OCI-LY1 (cell line): ENCODE results near the gene LRRTM3.

ENCODE experiments used
- H2AFZ ChIP-seq: fragments of 200-600 bp; sonication (generic), shearing (Covaris generic); 2 replicates; pipeline ENCODE4 v1.6.0; 2014; ENCODE audit warnings: antibody characterized with exemption, mild to moderate bottlenecking, low read length
- H3F3A ChIP-seq: fragments of 200-600 bp; sonication (generic), shearing (Covaris generic); 2 replicates; pipeline ENCODE4 v1.6.0; 2014; ENCODE audit warnings: mild to moderate bottlenecking, antibody characterized with exemption, low read length, moderate library complexity; ENCODE audit not compliant: insufficient read depth
- H3K27ac ChIP-seq: fragments of 200-600 bp; sonication (generic); 2 replicates; pipeline ENCODE4 v1.5.1; 2014; ENCODE audit warnings: low read length, mixed run types, mild to moderate bottlenecking, low read depth; ENCODE audit not compliant: poor library complexity, severe bottlenecking
- H3K27me3 ChIP-seq: fragments of 200-600 bp; sonication (generic); 2 replicates; pipeline ENCODE4 v1.6.0; 2014; ENCODE audit warnings: antibody characterized with exemption, mild to moderate bottlenecking, low read length, moderate library complexity; ENCODE audit not compliant: insufficient read depth
- H3K36me3 ChIP-seq: fragments of 200-600 bp; sonication (generic); 2 replicates; pipeline ENCODE4 v1.6.1; 2014; ENCODE audit warnings: mild to moderate bottlenecking, antibody characterized with exemption, low read length, moderate library complexity, mixed read lengths; ENCODE audit not compliant: insufficient read depth
- H3K4me1 ChIP-seq: fragments of 200-600 bp; sonication (generic); 2 replicates; pipeline ENCODE4 v1.5.1; 2014; ENCODE audit warnings: mild to moderate bottlenecking, low read length, moderate library complexity; ENCODE audit not compliant: insufficient read depth, severe bottlenecking
- H3K4me2 ChIP-seq: fragments of 200-600 bp; sonication (generic), shearing (Covaris generic); 2 replicates; pipeline ENCODE4 v1.6.1; 2014; ENCODE audit warnings: low read length
- H3K4me3 ChIP-seq: fragments of 200-600 bp; sonication (generic); 2 replicates; pipeline ENCODE4 v1.5.1; 2014; ENCODE audit warnings: low read length, low read depth, mild to moderate bottlenecking, mixed read lengths; ENCODE audit not compliant: poor library complexity, severe bottlenecking
- H3K79me2 ChIP-seq: fragments of 200-600 bp; shearing (Covaris generic); 2 replicates; pipeline ENCODE4 v1.6.1; 2016; ENCODE audit warnings: mixed run types, low read length, mixed read lengths; ENCODE audit not compliant: insufficient read depth
- H3K9ac ChIP-seq: fragments of 200-600 bp; sonication (generic), shearing (Covaris generic); 2 replicates; pipeline ENCODE4 v1.6.1; 2014; ENCODE audit warnings: mild to moderate bottlenecking, low read length, mixed read lengths
- H3K9me2 ChIP-seq: fragments of 200-600 bp; sonication (generic), shearing (Covaris generic); 2 replicates; pipeline ENCODE4 v1.6.1; 2014; ENCODE audit warnings: low read depth, mild to moderate bottlenecking, low read length, mixed read lengths
- H3K9me3 ChIP-seq: fragments of 200-600 bp; shearing (Covaris generic); 2 replicates; pipeline ENCODE4 v1.6.1; 2014; ENCODE audit warnings: low read length, mixed read lengths
- H4K20me1 ChIP-seq: fragments of 200-600 bp; sonication (generic), shearing (Covaris generic); 2 replicates; pipeline ENCODE4 v1.6.0; 2016; ENCODE audit warnings: mild to moderate bottlenecking, low read length; ENCODE audit not compliant: insufficient read depth
- CTCF ChIP-seq: fragments of 200-600 bp; sonication (generic), shearing (Covaris generic); IDR thresholded peaks from 2 replicates; pipeline ENCODE4 v1.5.1; 2017; ENCODE audit warnings: mild to moderate bottlenecking, antibody characterized with exemption, low read length, moderate library complexity, mixed read lengths
- EZH2 ChIP-seq: fragments of 200-600 bp; sonication (generic), shearing (Covaris generic); IDR thresholded peaks from 2 replicates; pipeline ENCODE4 v1.8.0; 2017; ENCODE audit warnings: borderline replicate concordance, mixed run types, mild to moderate bottlenecking, antibody characterized with exemption, low read length, moderate library complexity, mixed read lengths

The LRRTM3 gene

GRCh38 chr10:66931949-66932343, 6.1 kb downstream of the LRRTM3 start:
- Histone ChIP-seq H3K9ac (no peak overlapping the region), H3K36me3 (no peaks in the 10 kb centered on the region), H4K20me1 (no peaks in the 10 kb centered on the region), H3K9me3 (no peaks in the 10 kb centered on the region), H3K4me3 (no peak overlapping the region), H3K27ac (no peak overlapping the region), H2AFZ (no peak overlapping the region), H3K27me3 (no peaks in the 10 kb centered on the region), H3K79me2 (no peaks in the 10 kb centered on the region), H3K4me2 (no peak overlapping the region), H3F3A (no peaks in the 10 kb centered on the region), H3K4me1 (no peaks in the 10 kb centered on the region), H3K9me2 (no peaks in the 10 kb centered on the region)
- no peak for TF ChIP-seq CTCF
- TF ChIP-seq EZH2 = no peak

- no peak overlapping the region for H3K27ac ChIP-seq
- H3K27me3 ChIP-seq = no peaks in the 10 kb centered on the region
- no peaks in the 10 kb centered on the region for H4K20me1 ChIP-seq
- no peaks in the 10 kb centered on the region for H3K4me1 ChIP-seq
- no peak overlapping the region for H3K4me3 ChIP-seq
- no peaks in the 10 kb centered on the region for H3F3A ChIP-seq
- no peaks in the 10 kb centered on the region for H3K36me3 ChIP-seq
- H2AFZ ChIP-seq = no peak overlapping the region
- no peak overlapping the region for H3K4me2 ChIP-seq
- TF ChIP-seq CTCF = no peak
- TF ChIP-seq EZH2 = no peak
- H3K9me3 ChIP-seq = no peaks in the 10 kb centered on the region
- no peaks in the 10 kb centered on the region for H3K9me2 ChIP-seq
- H3K9ac ChIP-seq = no peak overlapping the region
- H3K79me2 ChIP-seq = no peaks in the 10 kb centered on the region
These were observed 8.9 kb downstream of the LRRTM3 start for GRCh38 chr10:66934711-66935110.

- Histone ChIP-seq H3K4me2 (no peak overlapping the region), H3K36me3 (no peaks in the 10 kb centered on the region), H3K4me1 (no peaks in the 10 kb centered on the region), H3K27me3 (no peaks in the 10 kb centered on the region), H3F3A (no peaks in the 10 kb centered on the region), H4K20me1 (no peaks in the 10 kb centered on the region), H3K9me3 (no peaks in the 10 kb centered on the region), H3K9ac (no peak overlapping the region), H3K9me2 (no peaks in the 10 kb centered on the region), H2AFZ (no peak overlapping the region), H3K4me3 (no peak overlapping the region), H3K27ac (no peak overlapping the region), H3K79me2 (no peaks in the 10 kb centered on the region)
- TF ChIP-seq EZH2 (no peak), CTCF (no peak)
These were observed 15.1 kb downstream of the LRRTM3 start for GRCh38 chr10:66940965-66941364.
